GM12878 (cell line): ENCODE measurements around the gene CNNM3. TPM values are rescaled to one million over a fixed set of nuclear protein-coding genes. Genes with fewer than 3 reads are reported as not detected.
"Not testable (repeated sequence)": the region's sequence is repeated elsewhere in the genome, so short reads cannot be mapped to it uniquely, and the experiment has no call there.

Experiments
- ATAC-seq: fragments of 200-7000 bp; cut with Tn5 transposase; 3 replicates; pipeline ENCODE4 v1.9.1; 2020; ENCODE audit warnings: mild to moderate bottlenecking, moderate library complexity
- BruUV-seq: library from RNA; stranded (reverse); fragments of 400-500 nt; replicated peaks from 2 replicates; lab custom pipeline; 2021; lab: Mats Ljungman, UMichigan
- CTCF ChIA-PET: fragments of 300-600 bp; sonication (Branson Sonifier 250); formaldehyde crosslinking; extraction: SDS; loops from one replicate; lab custom pipeline; 2021; ENCODE audit warnings: inconsistent platforms; lab: Yijun Ruan, JAX
- POLR2A ChIA-PET: fragments of 350-600 bp; formaldehyde crosslinking; extraction: SDS; loops from one replicate; lab custom pipeline; 2021; ENCODE audit warnings: inconsistent platforms; lab: Charles Lee
- RAD21 ChIA-PET: fragments of 300-600 bp; sonication (Branson Sonifier 250); formaldehyde crosslinking; loops from one replicate; lab custom pipeline; 2023; ENCODE audit warnings: antibody characterized with exemption; ENCODE audit not compliant: unreplicated experiment; lab: Charles Lee
- SMC1A ChIA-PET: fragments of 300-600 bp; sonication (Branson Sonifier 250); formaldehyde crosslinking; loops from one replicate; lab custom pipeline; 2023; ENCODE audit not compliant: unreplicated experiment, uncharacterized antibody; lab: Charles Lee
- DNase-seq: peaks from one replicate; pipeline ENCODE4 v3.0.0-alpha.2; 2011; ENCODE audit warnings: low read depth, low spot score
- FAIRE-seq: peaks from 3 replicates; lab custom pipeline; 2011; peaks lifted over from hg19 to GRCh38; lab: Jason Lieb, UNC
- H2AFZ ChIP-seq: 2 replicates; pipeline ENCODE4 v1.6.0; 2011; ENCODE audit warnings: low read depth, low read length, control low read depth; ENCODE audit not compliant: control insufficient read depth
- H3K27ac ChIP-seq: 2 replicates; pipeline ENCODE4 v1.5.1; 2011; ENCODE audit warnings: control low read depth; ENCODE audit not compliant: control insufficient read depth, insufficient read depth
- H3K27me3 ChIP-seq, 2 experiments: replicated peaks in 1 of 2; 2 replicates each; pipeline versions ENCODE4 v1.6.0 to v1.6.1; 2011; ENCODE audit warnings: low read length in 1 of 2; ENCODE audit not compliant: control insufficient read depth in 2 of 2, insufficient read depth in 2 of 2
- H3K36me3 ChIP-seq, 2 experiments: 2 replicates each; pipeline ENCODE4 v1.5.1; 2011; ENCODE audit warnings: low read length in 1 of 2; ENCODE audit not compliant: control insufficient read depth in 2 of 2, insufficient read depth in 2 of 2
- H3K4me1 ChIP-seq: 2 replicates; pipeline ENCODE4 v1.6.1; 2011; ENCODE audit warnings: mild to moderate bottlenecking, low read length, moderate library complexity, mixed read lengths; ENCODE audit not compliant: control insufficient read depth, insufficient read depth
- H3K4me2 ChIP-seq: 2 replicates; pipeline ENCODE4 v1.6.0; 2011; ENCODE audit warnings: control low read depth; ENCODE audit not compliant: control insufficient read depth, insufficient read depth
- H3K4me3 ChIP-seq: fragments of 200-600 bp; sonication (generic); 2 replicates; pipeline ENCODE4 v1.5.1; 2016
- H3K79me2 ChIP-seq: 2 replicates; pipeline ENCODE4 v1.6.0; 2011; ENCODE audit warnings: low read length; ENCODE audit not compliant: control insufficient read depth, insufficient read depth
- H3K9ac ChIP-seq: 2 replicates; pipeline ENCODE4 v1.8.0; 2011; ENCODE audit warnings: low read length, control low read depth, mixed read lengths; ENCODE audit not compliant: control insufficient read depth, insufficient read depth
- H3K9me3 ChIP-seq: replicated peaks from 3 replicates; pipeline ENCODE4 v1.5.1; 2011; ENCODE audit warnings: mild to moderate bottlenecking, low read length; ENCODE audit not compliant: control insufficient read depth, insufficient read depth
- H4K20me1 ChIP-seq: 2 replicates; pipeline ENCODE4 v1.6.0; 2011; ENCODE audit not compliant: control insufficient read depth, insufficient read depth
- EGR1 ChIP-seq, 2 experiments: IDR thresholded peaks; 1 replicate in 1 of 2; 2 replicates in 1 of 2; pipeline ENCODE4 v1.6.1; 2011 to 2012; ENCODE audit warnings: low read depth in 2 of 2, low read length in 2 of 2, borderline replicate concordance in 1 of 2, mild to moderate bottlenecking in 1 of 2, moderate library complexity in 1 of 2
- EP300 ChIP-seq, 2 experiments: fragments of 150-350 bp in 1 of 2; IDR thresholded peaks; 2 replicates each; pipeline ENCODE4 v1.6.1; 2011 to 2012; ENCODE audit warnings: low read depth in 2 of 2, low read length in 2 of 2, borderline replicate concordance in 1 of 2, improper control_type of control experiment in 1 of 2, inconsistent platforms in 1 of 2; ENCODE audit not compliant: control insufficient read depth in 1 of 2
- FOXM1 ChIP-seq: IDR thresholded peaks from 2 replicates; pipeline ENCODE4 v1.6.1; 2012; ENCODE audit warnings: low read depth, mild to moderate bottlenecking, inconsistent platforms, low read length, moderate library complexity
- NFYB ChIP-seq: IDR thresholded peaks from 2 replicates; pipeline ENCODE4 v1.6.1; 2011; ENCODE audit warnings: low read depth, mild to moderate bottlenecking, low read length, improper control_type of control experiment, moderate library complexity; ENCODE audit not compliant: insufficient read depth
- SIN3A ChIP-seq: IDR thresholded peaks from 2 replicates; pipeline ENCODE4 v1.6.1; 2012; ENCODE audit warnings: low read depth, low read length, improper control_type of control experiment
- TAF1 ChIP-seq: IDR thresholded peaks from 2 replicates; pipeline ENCODE4 v1.6.1; 2011; ENCODE audit warnings: mild to moderate bottlenecking, low read depth, low read length, borderline replicate concordance
- WGBS: methylation state at CpG from one replicate; pipeline ENCODE4 v1.1.6; 2016; ENCODE audit warnings: low lambda C conversion rate; ENCODE audit not compliant: insufficient replicate concordance, insufficient coverage; ENCODE audit errors: missing lambda C conversion rate; 5-methylcytosine and 5-hydroxymethylcytosine counted together
- in situ Hi-C: fragments of 300-500 bp; cut with MboI; formaldehyde crosslinking; loops from 9 replicates; pipeline ENCODE4 v1.14.3; 2018; ENCODE audit warnings: mixed read lengths
- intact Hi-C: fragments of 100-400 bp; cut with micrococcal nuclease; formaldehyde crosslinking; loops from one replicate; pipeline ENCODE4 v1.14.2; 2022; ENCODE audit not compliant: unreplicated experiment
- polyA plus RNA-seq, 11 experiments: library from polyadenylated mRNA; depleted of rRNA in 4 of 11; unstranded in 6 of 11; stranded (reverse) in 5 of 11; fragments of >200 nt; fragmentation: Nextera tagmentation in 4 of 11; fragmentation: Illumina TruSeq in 1 of 11; extraction: Ambion mirVana in 4 of 11; extraction: Trizol in 1 of 11; gene quantifications; 1 replicate in 1 of 11; 2 replicates in 10 of 11; pipeline versions ENCODE4 v1.2.1 to v1.2.3, GENCODE V29; 2011 to 2016; ENCODE audit warnings: inconsistent platforms in 2 of 11, missing spikeins in 2 of 11, low read depth in 1 of 11
- total RNA-seq, 4 experiments: library from RNA; depleted of rRNA in 3 of 4; stranded (reverse); fragments of >200 nt in 3 of 4; fragmentation: Illumina TruSeq in 1 of 4; extraction: Trizol in 1 of 4; gene quantifications; 2 replicates each; pipeline versions ENCODE4 v1.2.1 to v1.2.3, GENCODE V29; 2013 to 2021
- TF ChIP-seq, protein P1 (sequence below): IDR thresholded peaks from 2 replicates; pipeline ENCODE4 v1.6.1; 2011; ENCODE audit warnings: low read depth, mild to moderate bottlenecking, low read length, moderate library complexity, borderline replicate concordance; ENCODE audit errors: extremely low read depth
- TF ChIP-seq, protein P2 (sequence below): fragments of 450-650 bp; IDR thresholded peaks from 2 replicates; pipeline ENCODE4 v1.6.1; 2017; ENCODE audit warnings: low read depth, mild to moderate bottlenecking, moderate library complexity
- TF ChIP-seq, protein P3 (sequence below): IDR thresholded peaks from 2 replicates; pipeline ENCODE4 v1.6.1; 2011; ENCODE audit warnings: mild to moderate bottlenecking, low read depth, low read length, moderate library complexity; ENCODE audit not compliant: insufficient replicate concordance

CNNM3 gene
- total and polyA plus RNA-seq, 10 of the 15 experiments (the other 5 are each of a cell fraction or from before 2014, with no cell fraction given), result 0.72 to 14.3 (median 4.0) TPM

DNA sequence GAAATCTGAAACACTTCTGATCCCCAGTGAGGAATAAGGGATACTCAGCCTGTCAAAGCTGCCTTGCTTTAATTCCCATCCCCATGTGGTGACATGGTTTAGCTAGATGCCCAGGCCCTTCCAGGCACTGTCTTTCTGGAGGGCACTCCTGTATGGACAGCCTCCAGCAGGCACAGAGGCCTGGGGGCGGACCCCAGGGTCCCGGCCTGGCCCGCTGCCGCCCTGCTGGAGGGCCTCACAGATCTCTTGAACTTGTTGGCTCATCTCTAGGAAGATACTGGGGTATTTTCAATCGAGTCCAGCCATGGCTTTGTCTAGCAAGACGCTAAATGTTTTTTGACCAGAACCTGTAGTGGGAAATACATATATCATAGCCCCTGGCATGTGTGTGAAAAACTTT, 21.0 kb upstream of the CNNM3 start (continued):
- TF ChIP-seq EGR1 (IDR thresholded peaks at IDR 0.05; ENCODE audit: borderline replicate concordance in 1 of 2, low read depth in 2 of 2, low read length in 2 of 2) (no peak), TAF1 (no peak), EP300 (IDR thresholded peaks at IDR 0.05; ENCODE audit: borderline replicate concordance in 1 of 2, control insufficient read depth in 1 of 2, low read depth in 2 of 2, low read length in 2 of 2) (no peak), SIN3A (no peak), NFYB (no peak), FOXM1 (no peak)
- TF ChIP-seq, protein P1, sequence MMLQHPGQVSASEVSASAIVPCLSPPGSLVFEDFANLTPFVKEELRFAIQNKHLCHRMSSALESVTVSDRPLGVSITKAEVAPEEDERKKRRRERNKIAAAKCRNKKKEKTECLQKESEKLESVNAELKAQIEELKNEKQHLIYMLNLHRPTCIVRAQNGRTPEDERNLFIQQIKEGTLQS, result no peak
- TF ChIP-seq, protein P2, sequence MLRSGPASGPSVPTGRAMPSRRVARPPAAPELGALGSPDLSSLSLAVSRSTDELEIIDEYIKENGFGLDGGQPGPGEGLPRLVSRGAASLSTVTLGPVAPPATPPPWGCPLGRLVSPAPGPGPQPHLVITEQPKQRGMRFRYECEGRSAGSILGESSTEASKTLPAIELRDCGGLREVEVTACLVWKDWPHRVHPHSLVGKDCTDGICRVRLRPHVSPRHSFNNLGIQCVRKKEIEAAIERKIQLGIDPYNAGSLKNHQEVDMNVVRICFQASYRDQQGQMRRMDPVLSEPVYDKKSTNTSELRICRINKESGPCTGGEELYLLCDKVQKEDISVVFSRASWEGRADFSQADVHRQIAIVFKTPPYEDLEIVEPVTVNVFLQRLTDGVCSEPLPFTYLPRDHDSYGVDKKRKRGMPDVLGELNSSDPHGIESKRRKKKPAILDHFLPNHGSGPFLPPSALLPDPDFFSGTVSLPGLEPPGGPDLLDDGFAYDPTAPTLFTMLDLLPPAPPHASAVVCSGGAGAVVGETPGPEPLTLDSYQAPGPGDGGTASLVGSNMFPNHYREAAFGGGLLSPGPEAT, result no peak
- TF ChIP-seq, protein P3, sequence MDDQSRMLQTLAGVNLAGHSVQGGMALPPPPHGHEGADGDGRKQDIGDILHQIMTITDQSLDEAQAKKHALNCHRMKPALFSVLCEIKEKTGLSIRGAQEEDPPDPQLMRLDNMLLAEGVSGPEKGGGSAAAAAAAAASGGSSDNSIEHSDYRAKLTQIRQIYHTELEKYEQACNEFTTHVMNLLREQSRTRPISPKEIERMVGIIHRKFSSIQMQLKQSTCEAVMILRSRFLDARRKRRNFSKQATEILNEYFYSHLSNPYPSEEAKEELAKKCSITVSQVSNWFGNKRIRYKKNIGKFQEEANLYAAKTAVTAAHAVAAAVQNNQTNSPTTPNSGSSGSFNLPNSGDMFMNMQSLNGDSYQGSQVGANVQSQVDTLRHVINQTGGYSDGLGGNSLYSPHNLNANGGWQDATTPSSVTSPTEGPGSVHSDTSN, result no peak
- TF ChIP-seq, all 136 proteins: peak for 0

DNA sequence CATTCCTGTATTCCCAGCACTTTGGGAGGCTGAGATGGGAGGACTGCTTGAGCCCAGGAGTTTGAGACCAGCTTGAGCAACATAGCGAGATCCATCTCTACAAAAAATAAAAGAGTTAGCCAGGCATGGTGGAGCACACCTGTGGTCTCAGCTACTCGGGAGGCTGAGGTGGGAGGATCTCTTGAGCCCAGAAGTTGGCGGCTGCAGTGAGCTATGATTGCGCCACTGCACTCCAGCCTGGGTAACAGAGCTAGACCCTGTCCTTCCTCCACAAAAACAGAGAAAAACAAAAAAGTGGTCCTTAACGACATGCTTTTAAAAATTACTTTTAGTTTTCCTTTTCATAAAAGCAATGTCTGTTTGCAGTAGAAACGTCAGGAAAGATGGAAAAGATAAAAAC, 19.6 kb upstream of the CNNM3 start:
- CTCF ChIA-PET, result interaction anchor here (0.6 to 1.2 kb wide), 2 partner anchors 33 to 36 kb away, joined by 3 read pairs; partner anchors contain the start of gene CNNM4
- ATAC-seq, H2AFZ ChIP-seq, H3K9ac ChIP-seq, BruUV-seq, H3K4me3 ChIP-seq, H3K27me3 ChIP-seq, in situ Hi-C loops, H3K9me3 ChIP-seq, intact Hi-C loops, H3K4me2 ChIP-seq, DNase-seq, H3K4me1 ChIP-seq, RAD21 ChIA-PET, H4K20me1 ChIP-seq, H3K27ac ChIP-seq, FAIRE-seq, H3K79me2 ChIP-seq: not testable (repeated sequence)
- 75% methylated on average over 6 of the region's 6 CpGs for WGBS
- SMC1A ChIA-PET, result interaction anchor here (1.0 to 1.2 kb wide), 2 partner anchors 9 to 33 kb away, joined by 3 to 4 read pairs; no protein-coding TSS in a partner anchor
- H3K36me3 ChIP-seq, result peaks cover 9 to 17% of the 10 kb centered on the region in 2 experiments
- POLR2A ChIA-PET, result interaction anchor here (1.1 kb wide), 1 partner anchor 35 kb away, joined by 3 read pairs; no protein-coding TSS in a partner anchor
